NOMO-1 (cell line): ENCODE data around the gene ZDHHC14.
"Not testable (repeated sequence)": the region's sequence is repeated elsewhere in the genome, so short reads cannot be mapped to it uniquely, and the experiment has no call there.

Source experiments
- DNase-seq, 2 experiments: peaks; one replicate each; lab custom pipeline; 2025; ENCODE audit not compliant: unreplicated experiment in 2 of 2; lab: John Stamatoyannopoulos, UW

ZDHHC14 gene

DNA sequence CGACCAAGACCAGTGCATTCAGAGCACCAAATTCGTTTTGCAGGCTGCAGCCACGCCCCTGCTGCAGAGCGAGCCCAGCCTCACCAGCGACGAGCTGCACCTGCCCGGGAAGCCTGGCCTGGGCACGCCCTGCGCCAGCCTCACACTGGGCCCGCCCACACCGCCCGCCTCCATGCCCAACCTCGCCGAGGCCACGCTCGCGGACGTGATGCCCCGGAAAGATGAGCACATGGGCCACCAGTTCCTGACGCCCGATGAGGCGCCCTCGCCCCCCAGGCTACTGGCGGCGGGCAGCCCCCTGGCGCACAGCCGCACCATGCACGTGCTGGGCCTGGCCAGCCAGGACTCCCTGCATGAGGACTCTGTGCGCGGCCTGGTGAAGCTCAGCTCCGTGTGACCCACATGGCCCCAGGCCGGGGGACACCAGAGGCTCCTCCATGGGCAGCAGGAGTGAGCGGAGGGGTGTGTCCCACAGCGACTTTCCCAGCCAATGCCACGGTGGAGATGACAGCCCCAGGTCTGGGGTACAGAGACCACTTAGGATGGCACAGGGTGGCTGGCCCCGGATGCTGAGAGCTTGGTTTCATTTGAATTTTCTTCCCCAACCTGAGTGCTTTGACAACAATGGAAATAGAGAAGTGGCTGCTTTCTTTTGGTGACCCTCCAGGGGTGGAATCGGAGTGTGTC lies 291.9 kb downstream of the ZDHHC14 start:
- DNase-seq: no peak

DNA sequence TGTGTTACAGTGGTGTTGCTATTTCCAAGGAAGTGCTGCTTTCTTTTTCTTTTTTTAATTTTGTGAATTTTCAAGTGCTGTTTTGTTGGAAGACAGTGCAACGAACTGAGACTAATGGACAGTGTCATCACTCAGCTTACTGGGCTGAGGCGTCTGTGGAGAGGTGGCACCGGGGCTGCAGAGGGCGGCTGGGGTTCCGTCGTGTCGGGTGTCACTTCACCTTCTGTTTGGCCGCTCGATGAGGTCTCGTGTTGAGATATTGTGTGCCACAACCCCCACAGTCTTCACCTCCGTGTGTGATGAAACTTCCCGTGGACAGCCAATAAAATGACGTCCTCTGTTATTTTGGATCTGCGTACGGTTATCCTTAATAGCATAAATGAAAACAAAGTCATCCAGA lies 292.6 kb downstream of the ZDHHC14 start:
- DNase-seq: no peak

DNA sequence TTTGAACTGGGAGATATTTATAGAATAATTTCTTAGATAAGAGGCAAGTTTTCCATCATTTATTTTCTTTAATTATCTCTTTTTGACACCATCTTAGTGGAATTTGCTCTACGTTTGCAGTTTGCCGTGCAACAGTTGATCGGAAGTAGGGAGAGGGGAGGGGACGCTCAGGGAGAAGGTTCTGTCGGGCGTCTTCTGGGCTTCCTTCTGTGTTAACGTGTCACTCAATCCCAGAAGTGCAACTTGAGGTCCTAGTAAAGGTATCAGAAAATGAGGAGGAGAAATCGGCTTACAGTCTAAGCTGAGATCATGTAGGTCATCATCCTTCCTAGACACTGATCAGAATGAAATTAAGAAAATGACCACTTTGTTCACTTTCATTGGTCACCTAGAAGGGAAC lies 293.1 kb downstream of the ZDHHC14 start:
- DNase-seq: no peak

DNA sequence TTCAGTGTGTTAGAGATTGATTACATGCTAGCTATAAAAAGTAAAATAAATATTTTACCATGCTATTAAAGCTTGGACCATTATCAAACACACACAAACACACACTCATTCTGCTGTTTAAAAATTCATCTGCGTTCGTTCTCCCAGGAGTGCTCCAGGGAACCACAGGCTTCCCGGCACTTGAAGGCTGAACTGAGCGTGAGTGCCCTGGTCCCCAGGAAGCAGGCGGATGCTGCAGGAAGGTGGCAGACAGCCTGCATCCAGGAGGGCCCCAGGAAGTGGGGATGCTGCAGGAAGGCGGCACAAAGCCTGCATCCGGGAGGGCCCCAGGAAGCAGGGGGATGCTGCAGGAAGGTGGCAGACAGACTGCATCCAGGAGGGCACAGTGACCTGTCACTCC lies 294.8 kb downstream of the ZDHHC14 start:
- no peak for DNase-seq

DNA sequence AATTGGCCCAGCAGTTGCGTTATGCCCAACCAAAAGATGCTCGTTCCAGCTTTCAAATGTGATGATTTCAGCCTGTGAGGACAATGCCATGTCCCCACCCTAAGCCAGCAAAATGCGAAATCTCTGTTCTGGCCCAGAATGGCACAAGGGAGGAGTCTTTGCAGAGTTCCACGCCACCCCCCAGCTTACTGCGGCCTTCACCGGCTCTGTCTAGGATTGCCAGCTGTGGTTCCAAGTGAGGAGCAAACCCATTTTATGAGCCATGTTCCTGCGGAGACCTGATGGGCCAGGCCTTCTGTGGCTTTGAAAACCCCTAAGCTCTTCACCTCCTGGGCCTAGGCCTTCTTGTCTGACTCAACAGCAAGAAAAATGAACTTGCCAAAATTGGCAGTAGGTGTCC lies 295.3 kb downstream of the ZDHHC14 start:
- DNase-seq: no peak

DNA sequence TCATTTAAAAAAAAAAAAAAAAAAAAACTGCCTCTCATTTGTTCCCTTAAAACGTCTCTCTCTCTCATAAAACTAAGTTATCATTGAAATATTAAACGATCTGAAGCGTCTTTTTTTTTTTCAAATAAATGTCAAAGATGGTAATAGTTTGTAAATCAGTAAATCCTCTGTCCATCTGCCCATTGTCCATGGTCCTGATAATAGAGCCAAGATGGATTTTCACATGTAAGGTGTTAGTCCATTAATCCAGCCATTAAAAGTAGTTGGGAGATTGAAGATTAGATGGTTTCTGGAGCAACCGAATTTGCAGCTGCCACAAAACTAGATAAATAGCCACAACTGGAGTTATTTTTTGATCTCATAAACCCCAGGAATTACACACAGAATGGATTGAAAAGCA lies 296.2 kb downstream of the ZDHHC14 start:
- DNase-seq: no peak

DNA sequence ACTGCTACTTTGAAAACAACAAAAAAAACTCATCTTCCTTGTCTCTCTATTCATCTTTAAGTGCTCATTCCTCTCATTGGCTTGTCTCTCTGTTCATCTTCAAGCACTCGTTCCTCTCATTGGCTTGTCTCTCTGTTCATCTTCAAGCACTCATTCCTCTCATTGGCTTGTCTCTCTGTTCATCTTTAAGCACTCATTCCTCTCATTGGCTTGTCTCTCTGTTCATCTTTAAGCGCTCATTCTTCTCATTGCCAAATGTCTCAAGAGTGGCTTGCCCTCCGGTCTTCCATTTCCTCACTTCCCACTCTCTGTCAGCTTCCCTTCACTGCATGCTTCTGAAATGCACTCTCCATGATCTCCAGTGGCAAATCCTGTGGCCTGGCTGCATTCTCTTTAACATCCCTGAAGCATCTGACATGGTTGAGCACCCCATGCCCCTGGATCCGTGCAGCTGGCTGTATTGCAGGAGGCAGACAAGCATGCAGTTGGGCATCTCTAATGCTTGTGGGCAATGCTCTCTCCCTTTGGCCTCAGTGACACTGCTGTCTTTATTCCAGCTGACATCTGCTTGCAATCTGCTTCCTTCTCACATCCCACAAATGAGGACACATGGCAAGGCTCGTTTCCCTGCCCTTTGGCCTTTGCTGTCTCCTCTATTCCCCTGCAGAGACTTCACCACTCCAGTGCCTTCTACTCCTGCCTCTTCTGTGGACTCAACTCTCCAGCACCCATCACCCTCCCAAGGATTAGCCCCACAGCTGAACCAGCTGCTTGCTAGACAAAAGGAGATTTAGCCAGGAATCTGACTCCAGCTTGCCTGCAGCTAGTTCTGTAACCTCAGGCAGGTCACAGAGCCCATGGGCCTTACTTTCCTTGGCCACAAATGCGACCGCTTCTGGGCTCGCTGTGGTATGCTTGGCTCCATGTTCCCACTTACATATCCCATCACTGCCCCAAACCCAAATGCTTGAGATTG lies 298.9 kb downstream of the ZDHHC14 start:
- DNase-seq: no peak

DNA sequence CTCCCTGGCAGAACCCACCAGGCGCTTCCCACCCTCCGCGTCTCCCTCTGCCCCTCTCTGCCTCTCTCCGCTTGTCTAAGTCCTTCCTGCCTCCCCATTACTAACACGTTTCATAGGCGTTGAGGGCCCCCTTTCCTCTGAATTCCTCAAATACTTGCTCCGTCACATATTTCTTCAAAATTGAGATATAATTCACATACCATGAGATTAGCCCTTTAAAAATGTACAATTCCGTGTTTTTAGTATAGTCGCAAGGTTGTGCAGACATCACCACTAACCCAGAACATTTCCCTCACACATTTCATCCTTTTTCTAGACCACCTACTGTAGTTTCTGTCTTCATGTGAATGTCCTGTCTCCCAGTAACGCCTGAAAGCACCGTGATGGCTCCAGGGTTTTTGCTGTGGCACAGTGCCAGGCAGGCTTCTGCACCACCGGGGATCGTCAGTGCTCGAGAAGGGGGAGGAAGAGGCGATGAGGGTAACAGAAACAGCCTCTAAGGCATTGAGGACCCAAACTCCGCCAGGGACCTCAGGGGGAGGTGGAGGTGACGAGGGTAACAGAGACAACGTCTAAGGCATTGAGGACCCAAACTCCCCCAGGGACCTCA lies 300.2 kb downstream of the ZDHHC14 start:
- no peak for DNase-seq

DNA sequence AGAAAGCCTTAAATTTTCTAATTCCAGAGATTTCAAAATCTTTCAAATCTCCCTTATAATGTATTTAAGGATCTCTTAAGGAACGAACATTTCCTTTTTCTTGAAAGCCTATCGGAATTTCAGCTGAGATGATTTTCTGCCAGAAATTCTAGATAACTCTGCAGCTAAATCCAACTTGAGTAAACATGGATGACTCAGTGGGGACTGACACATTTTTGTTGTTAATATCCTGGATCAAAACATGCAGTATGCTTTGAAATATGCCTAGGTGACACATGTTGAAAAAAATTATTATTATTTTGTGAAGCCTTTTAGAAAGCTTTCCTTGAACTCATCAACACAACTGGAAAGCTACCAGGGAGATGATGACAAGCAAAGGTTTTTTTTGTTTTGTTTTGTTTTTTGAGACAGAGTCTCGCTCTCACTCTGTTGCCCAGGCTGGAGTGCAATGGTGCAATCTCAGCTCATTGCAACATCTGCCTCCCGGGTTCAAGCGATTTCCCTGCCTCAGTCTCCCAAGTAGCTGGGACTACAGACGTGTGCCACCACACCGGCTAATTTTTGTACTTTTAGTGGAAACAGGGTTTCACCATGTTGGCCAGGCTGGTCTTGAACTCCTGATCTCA lies 302.0 kb downstream of the ZDHHC14 start:
- no peak for DNase-seq

DNA sequence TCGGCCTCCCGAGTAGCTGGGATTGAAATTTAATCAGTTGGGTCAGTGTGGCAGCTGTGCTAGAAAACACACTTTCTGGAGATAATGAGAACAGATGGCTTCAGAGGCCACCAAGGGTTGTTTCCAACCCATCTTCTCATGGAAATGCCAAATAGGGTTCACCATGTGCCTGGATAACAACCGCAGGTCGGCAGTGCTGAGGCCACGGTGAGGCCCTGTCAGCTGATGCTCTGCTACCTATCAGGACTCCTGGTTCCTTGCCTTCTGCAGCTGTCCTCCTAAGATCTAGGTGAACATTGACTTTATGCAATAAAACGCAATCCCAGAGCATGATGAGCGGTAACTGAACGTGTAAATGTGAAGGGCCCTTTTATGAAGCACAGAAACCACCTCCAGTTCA lies 302.7 kb downstream of the ZDHHC14 start:
- no peak for DNase-seq

DNA sequence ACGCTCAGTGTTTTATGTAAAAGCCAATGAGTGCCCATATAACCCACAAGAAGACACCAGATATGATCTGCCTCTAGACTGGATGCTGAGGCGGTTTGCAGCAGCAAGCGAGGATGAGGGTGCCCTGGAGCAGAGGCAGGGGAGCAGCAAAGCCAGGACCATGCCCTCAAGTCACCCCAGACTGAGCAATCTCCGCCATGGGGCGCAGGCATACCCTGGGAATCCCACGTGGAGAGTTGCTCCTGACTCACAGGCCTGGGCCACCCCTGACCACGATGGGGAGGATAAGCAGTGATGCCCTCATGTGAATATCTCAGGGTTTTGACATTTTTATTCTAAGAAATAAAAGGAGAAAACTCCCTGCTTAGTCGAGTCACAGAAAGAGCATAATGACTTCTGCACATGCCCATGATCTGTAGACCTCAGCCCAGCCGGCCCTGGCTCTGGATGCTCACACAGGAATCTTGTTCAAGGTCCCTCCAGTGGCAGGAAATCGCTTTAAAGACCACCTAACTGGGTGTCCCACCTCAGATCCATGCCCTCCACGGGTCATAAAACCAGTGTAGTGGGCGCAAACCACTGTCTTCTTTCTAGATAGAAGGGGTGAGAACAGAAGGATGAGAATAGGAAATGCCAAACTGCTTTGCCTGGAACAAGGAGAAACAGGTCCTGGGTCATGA lies 303.8 kb downstream of the ZDHHC14 start:
- DNase-seq: no peak

DNA sequence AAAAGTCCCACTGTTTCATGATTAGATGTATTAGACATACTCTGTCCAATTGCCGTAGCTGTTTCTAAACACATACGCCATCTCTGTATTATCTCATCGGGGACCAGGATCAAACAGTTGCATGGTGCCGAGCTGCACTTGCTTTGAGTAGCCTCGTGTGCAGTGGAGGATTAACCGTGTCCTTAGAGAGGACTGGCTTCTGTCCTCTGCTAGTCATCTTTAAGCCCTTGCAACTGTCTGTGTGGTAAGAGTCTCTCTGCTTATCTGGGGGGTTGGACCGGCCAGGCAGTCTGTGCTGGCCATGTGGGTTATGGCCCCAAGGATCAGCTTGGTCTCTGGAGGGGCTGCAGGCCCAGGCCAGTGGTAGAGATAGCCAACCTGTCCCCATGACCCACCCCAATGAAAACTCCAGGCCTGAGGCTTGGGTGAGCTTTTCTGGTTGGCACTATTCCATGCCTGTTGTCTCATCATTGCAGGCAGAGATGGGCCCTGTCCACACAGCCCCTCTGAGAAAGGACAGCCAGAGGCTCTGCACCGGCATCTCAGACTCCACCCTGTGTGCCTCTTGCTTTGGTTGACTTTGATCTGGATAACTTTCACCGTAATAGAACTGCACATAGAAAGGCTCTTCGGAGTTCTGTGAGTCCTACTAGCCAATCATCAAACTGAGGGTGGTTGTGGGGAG lies 304.7 kb downstream of the ZDHHC14 start:
- no peak for DNase-seq

DNA sequence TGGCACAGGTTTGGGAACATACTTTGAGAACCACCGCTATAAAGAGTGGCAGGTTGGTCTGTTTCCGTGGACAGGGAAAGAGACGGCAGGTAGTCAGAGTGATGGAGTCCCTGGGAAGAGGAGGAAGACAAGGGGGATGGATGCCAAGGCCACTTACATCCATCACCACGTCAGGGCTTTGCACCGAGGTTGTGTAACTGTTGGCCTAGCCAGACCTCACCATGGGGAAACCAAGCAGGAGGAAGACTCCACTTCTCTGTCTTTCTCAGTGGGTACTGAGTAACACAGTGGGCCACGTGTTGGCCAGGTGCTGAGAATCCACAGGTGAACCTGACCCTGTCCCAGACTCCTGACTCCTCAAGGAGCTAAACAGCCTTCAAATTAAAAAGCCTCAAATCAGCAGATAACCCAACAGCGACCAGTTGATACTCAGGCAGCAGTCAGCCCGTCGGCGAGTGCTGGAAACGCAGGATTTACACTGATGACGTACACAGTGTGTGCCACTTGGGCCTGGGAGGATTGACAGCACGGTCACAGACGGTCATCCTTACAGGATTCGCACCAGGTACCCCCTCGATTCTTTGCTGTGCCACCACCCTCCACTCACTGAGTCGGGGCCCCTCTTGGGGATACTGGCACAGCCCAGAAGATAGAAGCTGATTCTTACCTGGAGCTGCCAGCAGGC lies 307.4 kb downstream of the ZDHHC14 start:
- no peak for DNase-seq

DNA sequence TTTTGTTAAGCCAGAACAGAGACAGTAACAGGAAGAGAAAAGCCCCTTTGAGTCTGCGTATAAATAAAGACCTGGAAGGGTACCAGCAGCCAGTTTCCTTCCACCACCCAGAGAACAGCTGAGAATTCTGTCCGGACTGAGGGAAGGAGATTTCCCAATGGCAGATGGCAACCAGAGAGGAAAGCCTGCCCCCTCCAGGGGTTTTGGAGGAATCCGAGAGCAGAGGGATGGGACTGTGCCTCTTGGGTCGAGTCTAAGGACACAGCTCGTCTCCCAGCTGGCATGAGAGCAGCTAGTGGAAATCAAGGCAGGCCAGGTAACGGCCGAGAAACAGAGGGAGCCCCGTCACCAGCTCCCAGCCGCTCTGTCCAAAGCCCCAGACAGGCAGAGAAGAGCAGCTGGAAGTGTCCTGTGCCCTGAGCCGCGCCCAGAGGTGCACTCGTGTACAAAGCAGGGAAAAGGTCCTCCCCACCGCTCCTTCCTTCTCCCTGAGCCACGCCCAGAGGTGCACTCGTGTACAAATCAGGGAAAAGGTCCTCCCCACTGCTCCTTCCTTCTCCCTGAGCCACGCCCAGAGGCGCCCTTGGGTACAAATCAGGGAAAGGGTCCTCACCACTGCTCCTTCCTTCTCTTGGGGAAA lies 308.1 kb downstream of the ZDHHC14 start:
- DNase-seq: no peak

DNA sequence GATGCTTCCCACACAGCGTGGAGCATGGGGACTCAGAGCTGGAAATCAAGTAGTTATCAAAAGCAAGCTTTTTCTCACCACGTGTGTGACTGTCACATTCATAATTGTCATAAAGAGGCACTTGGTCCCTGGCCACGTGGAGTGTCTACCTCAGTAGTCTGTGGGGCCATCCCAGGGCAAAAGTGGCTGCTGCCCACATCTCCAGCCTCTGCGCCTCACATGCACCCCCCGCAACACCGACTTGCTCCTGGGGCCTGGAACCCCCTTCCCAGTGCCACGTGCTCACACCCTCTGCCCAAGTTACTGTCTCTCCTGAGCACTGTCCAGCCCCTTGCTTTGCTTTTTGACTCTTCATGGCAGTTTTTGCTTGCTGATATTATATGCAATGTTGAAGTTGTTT lies 308.9 kb downstream of the ZDHHC14 start:
- DNase-seq: no peak

DNA sequence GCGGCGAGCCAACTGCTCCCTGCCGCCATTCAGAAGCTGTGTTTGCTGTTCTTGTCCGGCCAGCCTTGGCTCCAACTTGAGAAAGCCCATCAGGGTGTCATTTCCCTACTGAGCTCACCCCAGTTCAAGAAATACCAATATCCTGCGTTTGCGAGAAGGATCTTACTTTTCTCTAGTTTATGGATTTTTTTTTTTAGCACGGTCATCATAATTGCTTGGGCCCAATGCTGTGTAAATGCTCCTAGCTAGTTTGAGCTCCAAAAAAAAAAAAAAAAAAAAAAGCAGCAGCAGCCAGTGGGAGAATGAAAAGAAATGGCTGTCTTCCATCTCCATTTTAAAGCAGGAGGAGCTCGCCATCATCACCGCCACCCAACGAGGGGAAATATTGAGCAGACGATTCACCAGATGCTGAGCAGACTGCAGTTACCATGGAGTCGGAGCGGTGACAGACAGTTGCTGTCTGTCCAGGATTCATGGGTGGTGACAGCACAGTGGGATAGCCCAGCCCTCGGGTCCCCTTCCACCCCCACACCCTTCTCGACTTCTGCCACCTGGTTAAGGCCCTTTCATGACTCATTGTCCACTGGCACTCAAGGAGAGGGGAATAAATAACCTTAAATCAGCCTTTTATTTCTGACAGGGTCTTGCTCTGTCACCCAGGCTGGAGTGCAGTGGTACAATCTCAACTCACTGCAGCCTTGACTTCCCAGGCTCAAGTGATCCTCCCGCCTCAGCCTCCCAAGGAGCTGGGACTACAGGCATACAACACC lies 309.6 kb downstream of the ZDHHC14 start:
- no peak for DNase-seq

DNA sequence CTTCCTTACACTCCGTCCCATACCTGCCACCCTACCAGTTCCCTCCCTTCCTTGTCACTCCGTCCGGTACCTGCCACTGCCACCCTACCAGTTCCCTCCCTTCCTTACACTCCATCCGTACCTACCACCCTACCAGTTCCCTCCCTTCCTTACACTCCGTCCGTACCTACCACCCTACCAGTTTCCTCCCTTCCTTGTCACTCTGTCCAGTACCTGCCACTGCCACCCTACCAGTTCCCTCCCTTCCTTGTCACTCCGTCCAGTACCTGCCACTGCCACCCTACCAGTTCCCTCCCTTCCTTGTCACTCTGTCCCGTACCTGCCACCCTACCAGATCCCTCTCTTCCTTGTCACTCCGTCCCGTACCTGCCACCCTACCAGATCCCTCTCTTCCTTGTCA lies 310.6 kb downstream of the ZDHHC14 start:
- DNase-seq: not testable (repeated sequence)

DNA sequence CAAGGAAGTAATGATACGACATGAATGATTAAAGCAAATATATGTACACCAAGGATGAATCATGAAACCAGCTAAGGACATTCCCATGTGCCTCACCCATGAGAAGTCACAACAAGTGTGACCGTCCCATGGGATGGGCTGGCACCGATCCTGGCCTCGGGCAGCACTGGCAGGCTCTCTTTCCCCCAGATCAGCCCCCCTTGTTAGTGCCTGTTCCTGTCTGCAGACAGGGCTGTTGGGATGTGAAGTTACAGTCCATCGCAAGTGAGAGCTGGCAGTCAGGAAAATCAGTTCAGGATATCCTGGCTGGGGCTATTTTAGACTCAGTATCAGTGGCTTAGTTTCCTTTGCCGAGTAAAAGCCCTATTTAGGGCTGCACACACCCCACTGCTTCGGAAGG lies 312.9 kb downstream of the ZDHHC14 start:
- DNase-seq: no peak
